NB4 (cell line): ENCODE results near the gene TICRR.

Source experiments
- DNase-seq: peaks from one replicate; pipeline ENCODE4 v3.0.0; 2010; ENCODE audit warnings: low read depth
- H3K4me3 ChIP-seq: one replicate; pipeline ENCODE4 v1.5.1; 2011; ENCODE audit warnings: mild to moderate bottlenecking, low read depth, low read length, moderate library complexity
- CTCF ChIP-seq: IDR thresholded peaks from one replicate; pipeline ENCODE4 v1.5.1; 2012; ENCODE audit warnings: low read depth, low read length
- MAX ChIP-seq: IDR thresholded peaks from 2 replicates; pipeline ENCODE4 v1.6.1; 2011; ENCODE audit warnings: low read depth, low read length
- MYC ChIP-seq: IDR thresholded peaks from 2 replicates; pipeline ENCODE4 v1.6.1; 2011; ENCODE audit warnings: low read depth, low read length
- POLR2A ChIP-seq: IDR thresholded peaks from 2 replicates; pipeline ENCODE4 v1.6.1; 2011; ENCODE audit warnings: mild to moderate bottlenecking; ENCODE audit not compliant: insufficient read length; ENCODE audit errors: extremely low read depth

Gene TICRR

GRCh38 chr15:89668171-89668570 lies 92.9 kb downstream of the TICRR start:
- no peak for DNase-seq
- no peak for TF ChIP-seq POLR2A
- no peak for TF ChIP-seq CTCF
- no peak for TF ChIP-seq MYC
- no peak for TF ChIP-seq MAX
- no peak overlapping the region for H3K4me3 ChIP-seq

GRCh38 chr15:89669309-89669865 lies 94.1 kb downstream of the TICRR start:
- no peak overlapping the region for H3K4me3 ChIP-seq
- TF ChIP-seq MAX (no peak), CTCF (no peak), MYC (no peak), POLR2A (no peak)
- DNase-seq, result no peak

GRCh38 chr15:89669941-89670340 lies 94.7 kb downstream of the TICRR start:
- no peak for DNase-seq
- H3K4me3 ChIP-seq, result no peak overlapping the region
- TF ChIP-seq POLR2A (no peak), CTCF (no peak), MYC (no peak), MAX (no peak)

GRCh38 chr15:89670971-89671560 lies 95.8 kb downstream of the TICRR start:
- TF ChIP-seq MYC, result no peak
- TF ChIP-seq CTCF, result no peak
- TF ChIP-seq MAX, result no peak
- TF ChIP-seq POLR2A, result no peak
- DNase-seq, result no peak
- H3K4me3 ChIP-seq, result no peak overlapping the region

- no peak overlapping the region for H3K4me3 ChIP-seq
- TF ChIP-seq POLR2A (no peak), MAX (no peak), CTCF (no peak), MYC (no peak)
- no peak for DNase-seq
Observed at GRCh38 chr15:89671687-89672086, 96.4 kb downstream of the TICRR start.
